K562 (cell line): ENCODE data around the gene SLC29A3. TPM values are rescaled to one million over a fixed set of nuclear protein-coding genes. Genes with fewer than 3 reads are reported as not detected.

Experiments
- ATAC-seq: fragments of 200-7000 bp; cut with Tn5 transposase; 3 replicates; pipeline ENCODE4 v1.9.1; 2020; ENCODE audit warnings: moderate library complexity
- BruUV-seq: library from RNA; stranded (reverse); fragments of 400-500 nt; replicated peaks from 2 replicates; lab custom pipeline; 2021; lab: Mats Ljungman, UMichigan
- CTCF ChIA-PET: fragments of 300-600 bp; formaldehyde crosslinking; extraction: SDS; loops from one replicate; lab custom pipeline; 2021; ENCODE audit warnings: low intra/inter-chr PET ratio; lab: Yijun Ruan, JAX
- POLR2A ChIA-PET: fragments of 300-600, 350-650 bp; sonication (Branson Sonifier 250); formaldehyde crosslinking; extraction: SDS; loops from one replicate; lab custom pipeline; 2021; ENCODE audit warnings: antibody characterized with exemption, inconsistent platforms; lab: Yijun Ruan, JAX
- DNase-seq, 4 experiments: peaks; one replicate each; pipeline versions ENCODE4 v3.0.0 to v3.0.0-alpha.2; 2011 to 2018; ENCODE audit warnings: low spot score in 3 of 4, mixed read lengths in 3 of 4; ENCODE audit errors: extremely low read depth in 1 of 4
- FAIRE-seq: peaks from 2 replicates; lab custom pipeline; 2011; peaks lifted over from hg19 to GRCh38; lab: Jason Lieb, UNC
- H2AFZ ChIP-seq: 2 replicates; pipeline ENCODE4 v1.6.0; 2011; ENCODE audit warnings: low read depth, low read length, control low read depth, inconsistent platforms
- H3K27ac ChIP-seq: fragments of 200-600 bp; 3 replicates; pipeline ENCODE4 v1.8.0; 2011; ENCODE audit warnings: low read depth, mild to moderate bottlenecking, control low read depth, inconsistent platforms, low read length, moderate library complexity, mixed read lengths; ENCODE audit errors: extremely low read depth
- H3K27me3 ChIP-seq, 2 experiments: fragments of 300-600 bp in 1 of 2; 2 replicates in 1 of 2; 3 replicates in 1 of 2; pipeline versions ENCODE4 v1.6.0 to v1.8.0; 2011; ENCODE audit warnings: inconsistent platforms in 2 of 2, low read length in 2 of 2, mild to moderate bottlenecking in 1 of 2, mixed read lengths in 1 of 2, moderate library complexity in 1 of 2; ENCODE audit not compliant: control insufficient read depth in 2 of 2, insufficient read depth in 2 of 2
- H3K36me3 ChIP-seq: fragments of 300-600 bp; 3 replicates; pipeline ENCODE4 v1.8.0; 2011; ENCODE audit warnings: mild to moderate bottlenecking, low read length, inconsistent platforms; ENCODE audit not compliant: control insufficient read depth, insufficient read depth
- H3K4me1 ChIP-seq, 2 experiments: fragments of 200-600 bp in 1 of 2; replicated peaks in 1 of 2; 2 replicates in 1 of 2; 3 replicates in 1 of 2; pipeline versions ENCODE4 v1.5.1 to v1.8.0; 2011; ENCODE audit warnings: inconsistent platforms in 2 of 2, low read length in 2 of 2, mild to moderate bottlenecking in 1 of 2, mixed read lengths in 1 of 2, moderate library complexity in 1 of 2; ENCODE audit not compliant: control insufficient read depth in 2 of 2, insufficient read depth in 2 of 2
- H3K4me2 ChIP-seq: 2 replicates; pipeline ENCODE4 v1.6.1; 2011; ENCODE audit warnings: low read length, control low read depth, inconsistent platforms, mixed read lengths; ENCODE audit not compliant: insufficient read depth
- H3K4me3 ChIP-seq: fragments of 200-600 bp; sonication (generic), shearing (Covaris generic); 2 replicates; pipeline ENCODE4 v1.5.1; 2016; ENCODE audit warnings: control low read depth, inconsistent platforms
- H3K79me2 ChIP-seq: fragments of 200-600 bp; 3 replicates; pipeline ENCODE4 v1.8.0; 2011; ENCODE audit warnings: low read length, inconsistent platforms; ENCODE audit not compliant: control insufficient read depth, insufficient read depth
- H3K9ac ChIP-seq, 2 experiments: 2 replicates each; pipeline versions ENCODE4 v1.6.0 to v1.6.1; 2011; ENCODE audit warnings: low read depth in 2 of 2, low read length in 2 of 2, control low read depth in 1 of 2, inconsistent platforms in 1 of 2, mild to moderate bottlenecking in 1 of 2, mixed read lengths in 1 of 2; ENCODE audit not compliant: insufficient read depth in 1 of 2
- H3K9me1 ChIP-seq: one replicate; pipeline ENCODE4 v1.6.0; 2011; ENCODE audit warnings: inconsistent platforms, mild to moderate bottlenecking, low read length, moderate library complexity; ENCODE audit not compliant: control insufficient read depth, insufficient read depth
- H3K9me3 ChIP-seq: replicated peaks from 2 replicates; pipeline ENCODE4 v1.5.1; 2011; ENCODE audit warnings: low read depth, low read length, inconsistent platforms; ENCODE audit not compliant: control insufficient read depth, insufficient read depth
- H4K20me1 ChIP-seq: replicated peaks from 2 replicates; pipeline ENCODE4 v1.6.1; 2011; ENCODE audit warnings: low read length, inconsistent platforms, mixed read lengths; ENCODE audit not compliant: control insufficient read depth, insufficient read depth
- NR2C1 ChIP-seq, 2 experiments: fragments of 450-650 bp; IDR thresholded peaks; 2 replicates each; pipeline ENCODE4 v1.6.1; 2017; ENCODE audit warnings: mild to moderate bottlenecking in 2 of 2, antibody characterized with exemption in 1 of 2, inconsistent platforms in 1 of 2, missing compliant biosample characterization in 1 of 2, missing genetic modification characterization in 1 of 2
- WGBS: fragments of 100-300 bp; shearing (Covaris generic); methylation state at CpG from one replicate; pipeline ENCODE4 v1.1.6; 2016; ENCODE audit warnings: low coverage, mixed read lengths; ENCODE audit not compliant: insufficient coverage; ENCODE audit errors: missing lambda C conversion rate; 5-methylcytosine and 5-hydroxymethylcytosine counted together
- in situ Hi-C: fragments of 300-500 bp; cut with MboI; formaldehyde crosslinking; loops from 4 replicates; pipeline ENCODE4 v1.15.0; 2018; ENCODE audit warnings: inconsistent platforms, mixed read lengths
- intact Hi-C: fragments of 100-400 bp; cut with micrococcal nuclease; formaldehyde crosslinking; loops from 2 replicates; pipeline ENCODE4 v1.14.2; 2022
- polyA plus RNA-seq, 8 experiments: library from polyadenylated mRNA; depleted of rRNA in 4 of 8; stranded (reverse) in 5 of 8; unstranded in 3 of 8; fragments of >200 nt; fragmentation: Nextera tagmentation in 2 of 8; fragmentation: Illumina TruSeq in 1 of 8; extraction: Ambion mirVana in 2 of 8; extraction: Trizol in 1 of 8; gene quantifications; 2 replicates each; pipeline versions ENCODE4 v1.2.1 to v1.2.3, GENCODE V29; 2011 to 2014; ENCODE audit warnings: inconsistent platforms in 1 of 8, missing spikeins in 1 of 8
- total RNA-seq, 7 experiments: library from RNA; depleted of rRNA in 6 of 7; stranded (reverse); fragments of >200 nt in 6 of 7; fragmentation: Illumina TruSeq in 2 of 7; extraction: Trizol in 2 of 7; gene quantifications; 2 replicates each; pipeline versions ENCODE4 v1.2.1 to v1.2.3, GENCODE V29; 2011 to 2021; ENCODE audit warnings: low replicate concordance in 1 of 7
- TF ChIP-seq, protein P1 (sequence below): fragments of 250-450 bp; sonication (Bioruptor Pico); IDR thresholded peaks from 2 replicates; pipeline ENCODE4 v1.4.0; 2020
- TF ChIP-seq, protein P2 (sequence below), 2 experiments: fragments of 450-650 bp in 1 of 2; sonication (generic) in 1 of 2; formaldehyde crosslinking in 1 of 2; IDR thresholded peaks; 2 replicates each; pipeline versions ENCODE4 v1.7.1 to v1.9.0; 2016 to 2022; ENCODE audit warnings: inconsistent platforms in 1 of 2, mild to moderate bottlenecking in 1 of 2, missing genetic modification reagents in 1 of 2

SLC29A3 gene
- total and polyA plus RNA-seq, 9 of the 15 experiments (the other 6 are each of a cell fraction or from before 2014, with no cell fraction given): 2.1 to 10.7 (median 4.6) TPM

DNA sequence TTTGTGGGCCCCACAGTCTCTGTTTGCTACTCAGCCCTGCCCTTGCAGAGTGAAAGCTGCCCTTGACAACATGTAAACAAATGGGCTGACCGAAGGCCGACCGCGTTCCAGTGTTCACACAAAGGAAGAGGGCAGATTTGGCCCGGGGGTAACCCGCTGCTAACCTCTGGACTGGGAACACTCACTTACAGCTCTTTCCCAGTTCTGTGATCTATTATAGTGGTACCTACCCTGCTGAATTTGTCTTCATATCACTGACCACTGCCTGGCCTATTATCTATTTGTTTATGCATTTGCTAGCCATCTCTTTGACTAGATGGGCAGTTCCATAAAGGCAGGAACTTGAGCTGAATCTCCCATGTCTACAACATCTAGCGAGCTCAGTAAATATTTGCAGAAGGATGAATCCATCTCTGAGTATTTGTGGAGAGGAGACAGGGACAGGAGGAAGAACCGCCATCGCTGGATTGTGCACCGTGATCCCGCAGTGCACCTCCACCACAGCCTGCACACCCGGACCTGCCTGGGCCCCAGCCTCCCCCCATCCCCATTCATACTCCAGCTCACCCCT, 15.2 kb downstream of the SLC29A3 start (continued):
- TF ChIP-seq, protein P1, sequence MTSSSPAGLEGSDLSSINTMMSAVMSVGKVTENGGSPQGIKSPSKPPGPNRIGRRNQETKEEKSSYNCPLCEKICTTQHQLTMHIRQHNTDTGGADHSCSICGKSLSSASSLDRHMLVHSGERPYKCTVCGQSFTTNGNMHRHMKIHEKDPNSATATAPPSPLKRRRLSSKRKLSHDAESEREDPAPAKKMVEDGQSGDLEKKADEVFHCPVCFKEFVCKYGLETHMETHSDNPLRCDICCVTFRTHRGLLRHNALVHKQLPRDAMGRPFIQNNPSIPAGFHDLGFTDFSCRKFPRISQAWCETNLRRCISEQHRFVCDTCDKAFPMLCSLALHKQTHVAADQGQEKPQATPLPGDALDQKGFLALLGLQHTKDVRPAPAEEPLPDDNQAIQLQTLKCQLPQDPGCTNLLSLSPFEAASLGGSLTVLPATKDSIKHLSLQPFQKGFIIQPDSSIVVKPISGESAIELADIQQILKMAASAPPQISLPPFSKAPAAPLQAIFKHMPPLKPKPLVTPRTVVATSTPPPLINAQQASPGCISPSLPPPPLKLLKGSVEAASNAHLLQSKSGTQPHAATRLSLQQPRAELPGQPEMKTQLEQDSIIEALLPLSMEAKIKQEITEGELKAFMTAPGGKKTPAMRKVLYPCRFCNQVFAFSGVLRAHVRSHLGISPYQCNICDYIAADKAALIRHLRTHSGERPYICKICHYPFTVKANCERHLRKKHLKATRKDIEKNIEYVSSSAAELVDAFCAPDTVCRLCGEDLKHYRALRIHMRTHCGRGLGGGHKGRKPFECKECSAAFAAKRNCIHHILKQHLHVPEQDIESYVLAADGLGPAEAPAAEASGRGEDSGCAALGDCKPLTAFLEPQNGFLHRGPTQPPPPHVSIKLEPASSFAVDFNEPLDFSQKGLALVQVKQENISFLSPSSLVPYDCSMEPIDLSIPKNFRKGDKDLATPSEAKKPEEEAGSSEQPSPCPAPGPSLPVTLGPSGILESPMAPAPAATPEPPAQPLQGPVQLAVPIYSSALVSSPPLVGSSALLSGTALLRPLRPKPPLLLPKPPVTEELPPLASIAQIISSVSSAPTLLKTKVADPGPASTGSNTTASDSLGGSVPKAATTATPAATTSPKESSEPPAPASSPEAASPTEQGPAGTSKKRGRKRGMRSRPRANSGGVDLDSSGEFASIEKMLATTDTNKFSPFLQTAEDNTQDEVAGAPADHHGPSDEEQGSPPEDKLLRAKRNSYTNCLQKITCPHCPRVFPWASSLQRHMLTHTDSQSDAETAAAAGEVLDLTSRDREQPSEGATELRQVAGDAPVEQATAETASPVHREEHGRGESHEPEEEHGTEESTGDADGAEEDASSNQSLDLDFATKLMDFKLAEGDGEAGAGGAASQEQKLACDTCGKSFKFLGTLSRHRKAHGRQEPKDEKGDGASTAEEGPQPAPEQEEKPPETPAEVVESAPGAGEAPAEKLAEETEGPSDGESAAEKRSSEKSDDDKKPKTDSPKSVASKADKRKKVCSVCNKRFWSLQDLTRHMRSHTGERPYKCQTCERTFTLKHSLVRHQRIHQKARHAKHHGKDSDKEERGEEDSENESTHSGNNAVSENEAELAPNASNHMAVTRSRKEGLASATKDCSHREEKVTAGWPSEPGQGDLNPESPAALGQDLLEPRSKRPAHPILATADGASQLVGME (CRISPR knock-in tag): no peak
- no peak for TF ChIP-seq NR2C1 (IDR thresholded peaks at IDR 0.05)
- TF ChIP-seq NR2C1 (tag; IDR thresholded peaks at IDR 0.05): no peak
- TF ChIP-seq, all 486 proteins: peak for 0

DNA sequence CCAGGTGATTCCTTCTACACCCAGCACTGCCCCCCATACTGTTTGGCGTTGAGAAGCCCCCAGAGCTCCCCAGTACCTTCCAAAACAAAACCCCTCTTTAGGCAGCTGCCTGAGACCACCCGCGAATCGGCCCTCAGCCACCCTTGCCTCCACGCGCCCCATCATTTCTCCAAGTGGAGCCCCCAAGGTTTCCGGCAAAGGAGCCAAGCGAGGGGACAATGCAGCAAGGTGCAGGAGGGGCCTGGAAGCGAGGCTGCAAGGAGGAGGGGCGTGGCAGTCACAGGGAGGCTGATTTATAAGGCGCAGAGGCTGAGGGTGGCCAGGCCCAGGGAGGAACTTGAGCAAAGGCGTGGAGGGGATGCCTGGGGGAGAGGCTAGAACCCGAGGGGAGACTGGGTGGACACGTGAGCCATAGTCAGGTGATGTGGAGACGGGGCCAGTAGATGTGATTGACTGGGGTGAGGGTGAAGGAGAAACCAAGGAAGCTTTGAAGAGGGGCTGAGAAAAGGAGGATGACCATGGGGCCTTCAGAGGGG, 16.2 kb downstream of the SLC29A3 start:
- POLR2A ChIA-PET: interaction anchor here (0.6 to 2.4 kb wide), 7 partner anchors 8 to 311 kb away, joined by 3 to 15 read pairs (median 3); partner anchors contain the start of gene SLC29A3
- no peaks in the 10 kb centered on the region for H3K36me3 ChIP-seq
- TF ChIP-seq, protein P2, sequence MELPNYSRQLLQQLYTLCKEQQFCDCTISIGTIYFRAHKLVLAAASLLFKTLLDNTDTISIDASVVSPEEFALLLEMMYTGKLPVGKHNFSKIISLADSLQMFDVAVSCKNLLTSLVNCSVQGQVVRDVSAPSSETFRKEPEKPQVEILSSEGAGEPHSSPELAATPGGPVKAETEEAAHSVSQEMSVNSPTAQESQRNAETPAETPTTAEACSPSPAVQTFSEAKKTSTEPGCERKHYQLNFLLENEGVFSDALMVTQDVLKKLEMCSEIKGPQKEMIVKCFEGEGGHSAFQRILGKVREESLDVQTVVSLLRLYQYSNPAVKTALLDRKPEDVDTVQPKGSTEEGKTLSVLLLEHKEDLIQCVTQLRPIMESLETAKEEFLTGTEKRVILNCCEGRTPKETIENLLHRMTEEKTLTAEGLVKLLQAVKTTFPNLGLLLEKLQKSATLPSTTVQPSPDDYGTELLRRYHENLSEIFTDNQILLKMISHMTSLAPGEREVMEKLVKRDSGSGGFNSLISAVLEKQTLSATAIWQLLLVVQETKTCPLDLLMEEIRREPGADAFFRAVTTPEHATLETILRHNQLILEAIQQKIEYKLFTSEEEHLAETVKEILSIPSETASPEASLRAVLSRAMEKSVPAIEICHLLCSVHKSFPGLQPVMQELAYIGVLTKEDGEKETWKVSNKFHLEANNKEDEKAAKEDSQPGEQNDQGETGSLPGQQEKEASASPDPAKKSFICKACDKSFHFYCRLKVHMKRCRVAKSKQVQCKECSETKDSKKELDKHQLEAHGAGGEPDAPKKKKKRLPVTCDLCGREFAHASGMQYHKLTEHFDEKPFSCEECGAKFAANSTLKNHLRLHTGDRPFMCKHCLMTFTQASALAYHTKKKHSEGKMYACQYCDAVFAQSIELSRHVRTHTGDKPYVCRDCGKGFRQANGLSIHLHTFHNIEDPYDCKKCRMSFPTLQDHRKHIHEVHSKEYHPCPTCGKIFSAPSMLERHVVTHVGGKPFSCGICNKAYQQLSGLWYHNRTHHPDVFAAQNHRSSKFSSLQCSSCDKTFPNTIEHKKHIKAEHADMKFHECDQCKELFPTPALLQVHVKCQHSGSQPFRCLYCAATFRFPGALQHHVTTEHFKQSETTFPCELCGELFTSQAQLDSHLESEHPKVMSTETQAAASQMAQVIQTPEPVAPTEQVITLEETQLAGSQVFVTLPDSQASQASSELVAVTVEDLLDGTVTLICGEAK (IDR thresholded peaks at IDR 0.05): no peak
- TF ChIP-seq, protein P2 (CRISPR knock-in tag; IDR thresholded peaks at IDR 0.05): no peak

More for the DNA sequence above, 16.2 kb downstream of the SLC29A3 start:
- H4K20me1 ChIP-seq: peaks cover 5% of the 10 kb centered on the region; the same call in 1 of the 2 replicates
- in situ Hi-C loops (no loop called here), intact Hi-C loops (no loop called here)
- ATAC-seq (no peak), FAIRE-seq (no peak), DNase-seq (no peak)
- H3K27me3 ChIP-seq: no peaks in the 10 kb centered on the region
- H3K9me1 ChIP-seq: no peaks in the 10 kb centered on the region
- H3K4me2 ChIP-seq: no peak overlapping the region
- no peaks in the 10 kb centered on the region for H3K79me2 ChIP-seq
- H3K4me1 ChIP-seq: peaks cover 17 to 36% of the 10 kb centered on the region in 2 experiments; a peak in 4 of 5 replicates
- H3K9me3 ChIP-seq: no peaks in the 10 kb centered on the region
- WGBS: 52% methylated on average over 15 of the region's 15 CpGs
- H2AFZ ChIP-seq: no peak overlapping the region
- peak overlapping the region in 1 of 2 experiments; percentile 33; a peak in 1 of 4 replicates for H3K9ac ChIP-seq
- no TSS peak for BruUV-seq
- CTCF ChIA-PET: no interaction called here
- H3K4me3 ChIP-seq: no peak overlapping the region
- no peak overlapping the region for H3K27ac ChIP-seq
